Measurements from ENCODE around the gene PNMT. TPM values are rescaled to one million over a fixed set of nuclear protein-coding genes. Genes with fewer than 3 reads are reported as not detected.
A peak's percentile ranks its signal among the peaks of the same experiment; 100 is the strongest.

PNMT gene
- total and polyA plus RNA-seq, 2 experiments from 2014 or later: 1.9 to 2.5 TPM

DNA sequence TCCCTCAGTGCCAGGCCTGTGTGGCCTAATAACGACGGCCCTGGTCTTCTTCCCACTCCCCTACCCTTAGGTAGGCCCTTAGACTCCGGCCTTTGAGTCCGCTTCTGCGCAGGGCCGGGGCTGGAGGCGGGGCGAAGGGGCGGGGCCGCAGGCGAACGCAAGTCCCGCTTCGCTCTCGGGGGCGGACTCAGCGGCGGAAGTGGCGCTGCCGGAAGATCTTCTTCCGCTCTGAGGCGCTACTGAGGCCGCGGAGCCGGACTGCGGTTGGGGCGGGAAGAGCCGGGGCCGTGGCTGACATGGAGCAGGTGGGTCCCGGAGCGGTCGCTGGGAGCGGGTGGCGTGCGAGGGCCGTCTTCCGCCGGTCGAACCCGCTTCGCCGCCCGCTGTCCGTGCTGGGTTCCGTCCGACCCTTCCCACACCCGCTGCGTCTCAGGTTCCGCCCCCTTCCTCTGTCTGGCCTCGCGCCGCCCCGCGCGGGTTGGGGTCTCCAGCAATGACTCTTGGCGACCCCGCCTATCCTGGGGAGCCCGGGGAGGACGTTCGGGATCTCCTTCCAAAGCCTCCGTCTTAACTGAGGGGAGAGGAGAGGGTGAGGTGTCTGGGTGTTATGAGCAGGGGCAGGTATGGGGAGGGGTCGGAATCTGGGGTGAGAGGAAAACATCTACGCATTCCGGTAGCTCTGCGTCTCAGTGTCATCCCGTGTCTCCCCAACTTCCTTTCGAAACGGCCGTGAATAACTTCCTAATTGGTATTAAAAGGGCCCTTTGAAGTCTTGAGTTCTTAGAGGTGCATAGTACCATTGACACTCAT lies 31.1 kb upstream of the PNMT start, which contains the start of gene STARD3 (continued):
- TF ChIP-seq, protein P1, sequence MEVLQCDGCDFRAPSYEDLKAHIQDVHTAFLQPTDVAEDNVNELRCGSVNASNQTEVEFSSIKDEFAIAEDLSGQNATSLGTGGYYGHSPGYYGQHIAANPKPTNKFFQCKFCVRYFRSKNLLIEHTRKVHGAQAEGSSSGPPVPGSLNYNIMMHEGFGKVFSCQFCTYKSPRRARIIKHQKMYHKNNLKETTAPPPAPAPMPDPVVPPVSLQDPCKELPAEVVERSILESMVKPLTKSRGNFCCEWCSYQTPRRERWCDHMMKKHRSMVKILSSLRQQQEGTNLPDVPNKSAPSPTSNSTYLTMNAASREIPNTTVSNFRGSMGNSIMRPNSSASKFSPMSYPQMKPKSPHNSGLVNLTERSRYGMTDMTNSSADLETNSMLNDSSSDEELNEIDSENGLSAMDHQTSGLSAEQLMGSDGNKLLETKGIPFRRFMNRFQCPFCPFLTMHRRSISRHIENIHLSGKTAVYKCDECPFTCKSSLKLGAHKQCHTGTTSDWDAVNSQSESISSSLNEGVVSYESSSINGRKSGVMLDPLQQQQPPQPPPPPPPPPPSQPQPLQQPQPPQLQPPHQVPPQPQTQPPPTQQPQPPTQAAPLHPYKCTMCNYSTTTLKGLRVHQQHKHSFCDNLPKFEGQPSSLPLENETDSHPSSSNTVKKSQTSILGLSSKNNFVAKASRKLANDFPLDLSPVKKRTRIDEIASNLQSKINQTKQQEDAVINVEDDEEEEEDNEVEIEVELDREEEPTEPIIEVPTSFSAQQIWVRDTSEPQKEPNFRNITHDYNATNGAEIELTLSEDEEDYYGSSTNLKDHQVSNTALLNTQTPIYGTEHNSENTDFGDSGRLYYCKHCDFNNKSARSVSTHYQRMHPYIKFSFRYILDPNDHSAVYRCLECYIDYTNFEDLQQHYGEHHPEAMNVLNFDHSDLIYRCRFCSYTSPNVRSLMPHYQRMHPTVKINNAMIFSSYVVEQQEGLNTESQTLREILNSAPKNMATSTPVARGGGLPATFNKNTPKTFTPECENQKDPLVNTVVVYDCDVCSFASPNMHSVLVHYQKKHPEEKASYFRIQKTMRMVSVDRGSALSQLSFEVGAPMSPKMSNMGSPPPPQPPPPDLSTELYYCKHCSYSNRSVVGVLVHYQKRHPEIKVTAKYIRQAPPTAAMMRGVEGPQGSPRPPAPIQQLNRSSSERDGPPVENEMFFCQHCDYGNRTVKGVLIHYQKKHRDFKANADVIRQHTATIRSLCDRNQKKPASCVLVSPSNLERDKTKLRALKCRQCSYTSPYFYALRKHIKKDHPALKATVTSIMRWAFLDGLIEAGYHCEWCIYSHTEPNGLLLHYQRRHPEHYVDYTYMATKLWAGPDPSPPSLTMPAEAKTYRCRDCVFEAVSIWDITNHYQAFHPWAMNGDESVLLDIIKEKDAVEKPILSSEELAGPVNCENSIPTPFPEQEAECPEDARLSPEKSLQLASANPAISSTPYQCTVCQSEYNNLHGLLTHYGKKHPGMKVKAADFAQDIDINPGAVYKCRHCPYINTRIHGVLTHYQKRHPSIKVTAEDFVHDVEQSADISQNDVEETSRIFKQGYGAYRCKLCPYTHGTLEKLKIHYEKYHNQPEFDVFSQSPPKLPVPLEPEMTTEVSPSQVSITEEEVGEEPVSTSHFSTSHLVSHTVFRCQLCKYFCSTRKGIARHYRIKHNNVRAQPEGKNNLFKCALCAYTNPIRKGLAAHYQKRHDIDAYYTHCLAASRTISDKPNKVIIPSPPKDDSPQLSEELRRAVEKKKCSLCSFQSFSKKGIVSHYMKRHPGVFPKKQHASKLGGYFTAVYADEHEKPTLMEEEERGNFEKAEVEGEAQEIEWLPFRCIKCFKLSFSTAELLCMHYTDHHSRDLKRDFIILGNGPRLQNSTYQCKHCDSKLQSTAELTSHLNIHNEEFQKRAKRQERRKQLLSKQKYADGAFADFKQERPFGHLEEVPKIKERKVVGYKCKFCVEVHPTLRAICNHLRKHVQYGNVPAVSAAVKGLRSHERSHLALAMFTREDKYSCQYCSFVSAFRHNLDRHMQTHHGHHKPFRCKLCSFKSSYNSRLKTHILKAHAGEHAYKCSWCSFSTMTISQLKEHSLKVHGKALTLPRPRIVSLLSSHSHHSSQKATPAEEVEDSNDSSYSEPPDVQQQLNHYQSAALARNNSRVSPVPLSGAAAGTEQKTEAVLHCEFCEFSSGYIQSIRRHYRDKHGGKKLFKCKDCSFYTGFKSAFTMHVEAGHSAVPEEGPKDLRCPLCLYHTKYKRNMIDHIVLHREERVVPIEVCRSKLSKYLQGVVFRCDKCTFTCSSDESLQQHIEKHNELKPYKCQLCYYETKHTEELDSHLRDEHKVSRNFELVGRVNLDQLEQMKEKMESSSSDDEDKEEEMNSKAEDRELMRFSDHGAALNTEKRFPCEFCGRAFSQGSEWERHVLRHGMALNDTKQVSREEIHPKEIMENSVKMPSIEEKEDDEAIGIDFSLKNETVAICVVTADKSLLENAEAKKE (CRISPR knock-in tag; IDR thresholded peaks at IDR 0.05): no peak

DNA sequence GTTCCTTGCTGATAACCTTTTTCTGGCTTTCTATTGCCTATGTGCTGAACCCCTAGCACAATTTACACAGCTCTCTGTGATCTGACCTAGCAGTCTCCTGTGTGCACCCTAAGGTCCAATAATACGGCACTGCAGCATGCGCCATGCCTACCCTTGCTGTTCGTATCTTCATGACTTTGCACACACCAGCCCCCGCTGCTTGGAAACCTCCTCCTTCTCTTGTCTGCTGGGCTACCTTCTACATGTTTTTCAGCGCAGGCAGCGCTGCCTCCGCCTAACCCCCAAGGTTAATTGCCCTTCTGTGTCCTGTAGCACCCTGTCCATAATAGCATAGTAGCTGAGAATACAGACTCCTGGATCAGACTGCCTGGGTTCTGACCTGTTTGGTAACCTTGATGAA lies 29.9 kb upstream of the PNMT start:
- Mint-ChIP-seq H3K27me3 (ENCODE audit: insufficient read depth, low read depth, poor library complexity) (peaks cover 19% of the 10 kb centered on the region), H3K9me3 (no peaks in the 10 kb centered on the region)
- ATAC-seq: no peak

More for the DNA sequence above, 29.9 kb upstream of the PNMT start:
- H3K4me1 Mint-ChIP-seq: peaks cover 71% of the 10 kb centered on the region
- H2AFZ ChIP-seq: no peak overlapping the region
- peak overlapping the region; percentile 82 for H3K4me3 Mint-ChIP-seq
- no peaks in the 10 kb centered on the region for H3K36me3 ChIP-seq (ENCODE audit: insufficient read depth)
- H3K27me3 ChIP-seq (ENCODE audit: insufficient read depth): no peaks in the 10 kb centered on the region
- no peak overlapping the region for H3K27ac Mint-ChIP-seq
- H3F3A ChIP-seq (replicated peaks; ENCODE audit: low read depth): peaks cover 25% of the 10 kb centered on the region; the same call in 1 of the 2 replicates
- H3K4me3 ChIP-seq: peak overlapping the region; percentile 94
- H3K27ac ChIP-seq (ENCODE audit: low read depth): no peak overlapping the region
- H3K79me2 ChIP-seq (replicated peaks; ENCODE audit: insufficient read depth): peaks cover 53% of the 10 kb centered on the region
- TF ChIP-seq NANOG (IDR thresholded peaks at IDR 0.05; ENCODE audit: borderline replicate concordance) (no peak), EZH2 (IDR thresholded peaks at IDR 0.05; ENCODE audit: low read depth, unreplicated experiment) (no peak)
- TF ChIP-seq, protein P2, sequence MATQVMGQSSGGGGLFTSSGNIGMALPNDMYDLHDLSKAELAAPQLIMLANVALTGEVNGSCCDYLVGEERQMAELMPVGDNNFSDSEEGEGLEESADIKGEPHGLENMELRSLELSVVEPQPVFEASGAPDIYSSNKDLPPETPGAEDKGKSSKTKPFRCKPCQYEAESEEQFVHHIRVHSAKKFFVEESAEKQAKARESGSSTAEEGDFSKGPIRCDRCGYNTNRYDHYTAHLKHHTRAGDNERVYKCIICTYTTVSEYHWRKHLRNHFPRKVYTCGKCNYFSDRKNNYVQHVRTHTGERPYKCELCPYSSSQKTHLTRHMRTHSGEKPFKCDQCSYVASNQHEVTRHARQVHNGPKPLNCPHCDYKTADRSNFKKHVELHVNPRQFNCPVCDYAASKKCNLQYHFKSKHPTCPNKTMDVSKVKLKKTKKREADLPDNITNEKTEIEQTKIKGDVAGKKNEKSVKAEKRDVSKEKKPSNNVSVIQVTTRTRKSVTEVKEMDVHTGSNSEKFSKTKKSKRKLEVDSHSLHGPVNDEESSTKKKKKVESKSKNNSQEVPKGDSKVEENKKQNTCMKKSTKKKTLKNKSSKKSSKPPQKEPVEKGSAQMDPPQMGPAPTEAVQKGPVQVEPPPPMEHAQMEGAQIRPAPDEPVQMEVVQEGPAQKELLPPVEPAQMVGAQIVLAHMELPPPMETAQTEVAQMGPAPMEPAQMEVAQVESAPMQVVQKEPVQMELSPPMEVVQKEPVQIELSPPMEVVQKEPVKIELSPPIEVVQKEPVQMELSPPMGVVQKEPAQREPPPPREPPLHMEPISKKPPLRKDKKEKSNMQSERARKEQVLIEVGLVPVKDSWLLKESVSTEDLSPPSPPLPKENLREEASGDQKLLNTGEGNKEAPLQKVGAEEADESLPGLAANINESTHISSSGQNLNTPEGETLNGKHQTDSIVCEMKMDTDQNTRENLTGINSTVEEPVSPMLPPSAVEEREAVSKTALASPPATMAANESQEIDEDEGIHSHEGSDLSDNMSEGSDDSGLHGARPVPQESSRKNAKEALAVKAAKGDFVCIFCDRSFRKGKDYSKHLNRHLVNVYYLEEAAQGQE (IDR thresholded peaks at IDR 0.05; ENCODE audit: unreplicated experiment): no peak
- no peak for DNase-seq (ENCODE audit: low spot score)
- H3K4me1 ChIP-seq (ENCODE audit: insufficient read depth): peaks cover 52% of the 10 kb centered on the region
- H3K9me2 ChIP-seq (ENCODE audit: insufficient read depth): no peaks in the 10 kb centered on the region
- peaks cover 18% of the 10 kb centered on the region for H4K20me1 ChIP-seq (replicated peaks; ENCODE audit: insufficient read depth)
- H3K4me2 ChIP-seq: peak overlapping the region; percentile 96
- H3K36me3 Mint-ChIP-seq (ENCODE audit: low read depth): no peaks in the 10 kb centered on the region; the same call in 2 of the 3 replicates
